Embryonic facial prominence (tissue), 1 donor: ENCODE data around the gene RSRC2.
"Not testable (repeated sequence)": the region's sequence is repeated elsewhere in the genome, so short reads cannot be mapped to it uniquely, and the experiment has no call there.

Experiments
- DNase-seq: peaks from one replicate; pipeline ENCODE4 v3.0.0-alpha.2; 2016; ENCODE audit errors: extremely low spot score

The RSRC2 gene

DNA sequence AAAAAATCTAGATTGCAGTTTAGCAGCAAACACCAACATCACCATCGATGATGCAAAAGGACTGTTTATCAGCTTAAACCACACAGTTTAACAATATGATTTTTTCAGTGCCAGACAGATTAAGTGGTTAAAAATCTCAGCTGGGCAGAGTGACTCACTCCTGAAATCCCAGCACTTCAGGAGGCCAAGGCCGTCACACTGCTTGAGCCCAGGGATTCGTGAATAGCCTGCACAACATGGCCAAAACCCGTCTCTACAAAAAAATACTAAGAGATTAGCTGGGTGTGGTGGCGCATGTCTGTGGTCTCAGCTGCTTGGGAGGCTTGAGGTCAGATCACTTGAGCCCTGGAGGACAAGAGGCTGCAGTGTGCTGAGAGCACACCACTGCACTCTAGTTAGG, 8.9 kb downstream of the RSRC2 start:
- DNase-seq, result no peak

- no peak for DNase-seq
Measured at GRCh38 chr12:122516544-122517361, 10.0 kb downstream of the RSRC2 start.

DNA sequence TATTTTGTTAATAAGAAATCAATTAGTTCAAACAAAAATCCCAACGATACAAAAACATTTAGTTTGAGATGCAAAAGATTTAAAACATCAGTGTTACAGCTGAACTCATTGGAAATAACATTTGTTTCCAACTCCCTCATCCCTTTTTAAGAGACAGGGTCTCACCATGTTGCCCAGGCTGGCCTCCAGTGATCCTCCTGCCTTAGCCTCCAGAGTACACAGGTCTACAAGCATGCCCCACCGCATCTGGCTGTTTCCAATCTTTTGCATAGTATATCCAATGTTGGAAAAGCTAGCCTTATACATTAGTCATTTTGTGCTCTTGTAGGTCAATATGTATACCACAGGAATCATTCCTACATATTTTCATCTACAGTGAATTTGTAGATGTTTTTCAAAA, 11.5 kb downstream of the RSRC2 start:
- no peak for DNase-seq

DNA sequence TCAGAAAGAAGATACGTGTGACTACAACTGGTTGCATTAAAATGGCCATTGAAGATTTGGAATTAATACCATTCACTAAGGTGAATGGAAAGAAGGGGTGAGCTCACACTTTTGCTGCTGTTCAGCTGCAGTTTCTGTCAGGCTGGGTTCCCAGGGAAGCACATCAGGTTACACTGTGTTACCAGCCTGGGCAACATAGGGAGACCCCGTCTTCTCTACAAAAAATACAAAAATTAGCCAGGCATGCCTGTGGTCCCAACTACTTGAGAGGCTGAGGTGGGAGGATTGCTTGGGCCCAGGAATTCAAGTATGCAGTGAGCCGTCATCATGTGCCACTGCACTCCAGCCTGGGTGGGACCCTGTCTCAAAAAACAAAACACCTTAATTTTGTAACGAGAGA, 13.1 kb downstream of the RSRC2 start:
- no peak for DNase-seq

DNA sequence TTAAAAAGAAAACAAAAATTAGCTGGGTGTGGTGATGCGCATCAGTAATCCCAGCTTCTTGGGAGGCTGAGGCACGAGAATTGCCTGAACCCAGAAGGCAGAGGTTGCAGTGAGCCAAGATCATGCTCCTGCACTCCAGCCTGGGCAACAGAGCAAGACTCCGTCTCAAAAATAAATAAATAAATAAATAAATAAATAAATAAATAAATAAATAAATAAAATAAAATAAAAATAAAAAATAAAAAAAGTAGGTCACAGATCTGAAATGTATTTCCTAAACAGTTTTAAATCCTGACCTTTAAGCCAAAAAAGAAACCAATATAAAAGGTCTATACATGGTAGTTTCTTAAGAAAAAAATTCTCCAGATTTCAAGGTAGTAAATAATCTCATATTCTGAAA, 13.7 kb downstream of the RSRC2 start:
- DNase-seq, result not testable (repeated sequence)

DNA sequence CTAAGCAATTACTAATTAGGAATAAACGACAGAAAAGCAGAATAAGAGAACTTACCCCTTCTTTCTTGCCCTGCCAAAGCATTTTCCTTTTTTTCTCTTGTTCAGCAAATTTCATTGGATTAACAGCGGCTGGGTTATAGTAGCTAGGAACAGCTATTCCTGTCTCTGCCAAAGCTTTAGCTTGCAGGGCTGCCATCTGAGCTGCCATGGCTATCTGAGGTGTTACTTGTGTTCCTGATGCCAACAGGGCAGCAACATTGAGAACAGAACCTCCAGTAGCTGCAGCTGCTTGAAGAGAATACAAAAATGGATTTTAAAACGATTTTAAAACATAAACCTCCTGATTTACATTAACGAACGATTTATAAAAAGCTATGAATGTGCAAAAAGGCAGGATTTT, 18.6 kb downstream of the RSRC2 start:
- no peak for DNase-seq

- no peak for DNase-seq
Measured at GRCh38 chr12:122506393-122506938, 20.3 kb downstream of the RSRC2 start.

- no peak for DNase-seq
Measured at GRCh38 chr12:122505419-122506051, 21.2 kb downstream of the RSRC2 start.

- DNase-seq, result no peak
Measured at GRCh38 chr12:122503783-122504590, 22.7 kb downstream of the RSRC2 start.

- no peak for DNase-seq
Measured at GRCh38 chr12:122503147-122503751, 23.5 kb downstream of the RSRC2 start.

DNA sequence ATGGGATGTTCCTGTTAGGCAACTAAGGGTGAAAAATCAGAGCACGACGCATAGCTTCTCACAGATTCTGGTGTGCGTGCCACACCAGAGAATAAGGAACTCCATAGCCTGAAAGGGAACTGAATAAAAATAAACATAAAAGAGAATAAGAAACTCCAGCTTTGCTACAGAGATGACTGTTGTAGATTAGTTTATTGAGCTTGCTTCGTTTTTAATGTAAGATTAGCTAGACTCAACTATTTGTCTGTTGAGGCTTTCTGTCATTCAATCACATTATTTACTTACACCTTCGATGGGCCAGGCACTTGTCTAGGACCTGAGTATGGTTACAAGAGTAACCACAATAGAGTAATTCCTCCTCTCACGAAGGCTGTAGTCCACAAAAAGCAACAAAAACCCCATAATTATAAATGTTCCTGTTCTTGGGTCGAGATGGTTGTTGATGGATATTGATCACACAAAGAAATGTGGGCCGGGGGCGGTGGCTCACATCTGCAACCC, 25.2 kb downstream of the RSRC2 start:
- no peak for DNase-seq

- DNase-seq, result peak; percentile 97
Measured at GRCh38 chr12:122500685-122501488, 25.8 kb downstream of the RSRC2 start, which contains the start of gene ZCCHC8. Gene ZCCHC8 (minus strand): TSS chr12:122500932. CDS start chr12:122500840, 92 bp downstream.

DNA sequence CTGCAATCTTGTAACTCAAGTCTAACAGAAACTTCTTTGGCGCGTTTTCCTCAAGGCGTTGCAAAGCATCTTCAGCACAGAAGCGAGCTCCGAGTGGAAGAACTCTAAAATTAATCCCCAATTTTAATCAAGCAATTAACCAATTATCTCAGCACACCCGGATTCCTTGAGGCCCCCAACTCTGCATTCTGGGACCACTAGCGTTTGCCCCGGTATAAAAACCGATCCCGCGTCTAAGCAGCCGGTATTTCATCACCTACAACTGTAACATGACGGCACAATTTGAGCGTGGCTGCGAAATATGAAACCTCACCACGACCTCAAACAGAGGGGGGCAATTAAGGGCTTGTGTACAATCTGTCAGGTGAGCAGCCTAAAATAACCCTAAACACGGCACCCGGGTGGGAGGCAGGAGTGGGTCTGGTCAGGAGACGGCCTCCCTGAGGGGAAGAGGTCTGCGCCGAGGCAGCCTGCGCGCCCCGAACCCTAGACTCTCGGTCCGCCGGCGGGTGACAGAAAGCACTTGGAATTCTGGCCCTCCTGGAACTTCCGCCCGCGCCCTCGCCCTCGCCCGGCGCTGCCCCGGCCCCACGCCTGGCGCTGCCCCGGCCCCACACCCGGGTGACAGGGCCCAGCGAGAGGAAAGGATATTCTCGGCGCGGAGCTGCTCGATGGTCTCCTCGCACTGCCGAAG, 26.6 kb downstream of the RSRC2 start:
- DNase-seq, result no peak

DNA sequence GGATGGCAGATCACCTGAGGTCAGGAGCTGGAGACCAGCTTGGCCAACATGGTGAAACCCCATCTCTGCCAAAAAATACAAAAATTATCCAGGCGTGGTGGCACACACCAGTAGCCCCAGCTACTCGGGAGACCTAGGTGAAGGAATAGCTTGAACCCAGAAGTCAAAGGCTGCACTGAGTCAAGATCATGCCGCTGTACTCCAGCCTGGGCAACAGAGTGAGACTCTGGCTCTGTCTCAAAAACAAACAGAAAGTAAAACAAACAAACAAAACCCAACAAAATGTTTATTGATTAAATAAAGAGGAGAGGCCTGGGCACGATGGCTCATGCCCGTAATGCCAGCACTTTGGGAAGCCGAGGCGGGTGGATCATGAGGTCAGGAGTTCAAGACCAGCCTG, 31.5 kb downstream of the RSRC2 start:
- no peak for DNase-seq

DNA sequence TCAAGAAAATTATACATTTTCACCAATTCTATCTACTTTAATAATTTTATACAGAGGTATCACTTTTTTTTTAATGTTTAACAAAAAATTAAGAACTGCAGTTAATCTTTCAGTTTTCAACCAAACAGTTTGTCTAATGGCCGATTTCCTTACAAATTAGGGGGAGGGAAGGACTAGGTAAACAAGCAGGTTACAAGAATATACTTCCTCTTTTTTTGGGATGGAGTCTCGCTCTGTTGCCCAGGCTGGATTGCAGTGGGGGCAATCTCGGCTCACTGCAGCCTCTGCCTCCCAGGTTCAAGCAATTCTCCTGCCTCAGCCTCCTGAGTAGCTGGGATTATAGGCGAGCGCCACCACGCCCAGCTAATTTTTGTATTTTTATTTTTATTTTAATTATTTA, 33.5 kb downstream of the RSRC2 start:
- not testable (repeated sequence) for DNase-seq

GRCh38 chr12:122491991-122492390, 34.7 kb downstream of the RSRC2 start:
- no peak for DNase-seq

DNA sequence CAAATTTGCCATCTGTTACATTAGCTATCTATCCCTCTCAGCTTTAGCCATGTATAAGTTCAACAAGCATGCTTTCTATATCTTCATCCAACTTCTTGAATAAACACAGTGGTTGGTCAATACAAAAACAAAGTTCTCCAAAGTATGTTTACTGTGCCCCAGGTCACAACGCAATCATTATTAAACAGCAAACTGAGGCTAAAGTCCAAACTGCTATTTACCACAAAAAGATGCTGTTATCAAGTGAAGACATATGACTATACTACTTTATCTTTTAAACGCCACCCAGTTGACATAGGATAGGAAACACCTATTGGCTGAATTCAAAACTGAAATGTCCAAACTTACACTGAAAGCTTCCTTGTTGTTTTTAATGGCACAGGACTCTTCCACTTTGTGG, 37.7 kb downstream of the RSRC2 start:
- DNase-seq, result no peak

GRCh38 chr12:122487807-122488206, 38.9 kb downstream of the RSRC2 start:
- not testable (repeated sequence) for DNase-seq

- no peak for DNase-seq
Measured at GRCh38 chr12:122486805-122487426, 39.8 kb downstream of the RSRC2 start.

- DNase-seq, result not testable (repeated sequence)
Measured at GRCh38 chr12:122486360-122486759, 40.4 kb downstream of the RSRC2 start.
